Heart left ventricle (tissue), 13 donors: ENCODE results near the gene DCAF11.

Experiments used
- POLR2A ChIP-seq, 2 donors: fragments of 450-650 bp; IDR thresholded peaks; one replicate each; pipeline ENCODE4 v1.6.1; 2017; ENCODE audit warnings: antibody characterized with exemption in 2 of 2, mild to moderate bottlenecking in 2 of 2, moderate library complexity in 2 of 2
- TF ChIP-seq, protein P1 (sequence below), 12 donors: fragments of 200-600 bp; sonication (generic) in 4 of 12; IDR thresholded peaks; one replicate each; pipeline versions ENCODE4 v1.5.0 to v1.8.0; 2018 to 2022; ENCODE audit warnings: antibody characterized with exemption in 12 of 12, mild to moderate bottlenecking in 5 of 12
- donor health status: ischemic (EF 13 %, LVEDD 7.1; RV severe dilation, severe dysfunction).
- donor health status: DM: no; HTN: yes; CAD: no.
- donor health status: DM: no; HTN: no; CAD: no.
- donor health status: ischemic (EF 25% LVEDD 6.9; RV normal size, moderate dysfunction).
- donor health status: ischemic (EF 25% LVEDD 5.7; RV mildly dilated, moderate dysfunction).
- donor health status: ischemic (EF 35%, LVEDD 5.7; RV mildly dilated, moderate dysfunction).
- donor health status: nonischemic (EF 11% LVEDD 7.7; RV severe dilation, severe dysfunction).
- donor health status: DM: yes; HTN: yes; CAD: no.
- donor health status: PGD.
- donor health status: ischemic (EF 29% LVEDD 5.4; RV normal size, mild dysfunction).
- donor health status: nonischemic (EF 23%, LVEDD 6.1; RV moderate dilation, normal function).

DNA sequence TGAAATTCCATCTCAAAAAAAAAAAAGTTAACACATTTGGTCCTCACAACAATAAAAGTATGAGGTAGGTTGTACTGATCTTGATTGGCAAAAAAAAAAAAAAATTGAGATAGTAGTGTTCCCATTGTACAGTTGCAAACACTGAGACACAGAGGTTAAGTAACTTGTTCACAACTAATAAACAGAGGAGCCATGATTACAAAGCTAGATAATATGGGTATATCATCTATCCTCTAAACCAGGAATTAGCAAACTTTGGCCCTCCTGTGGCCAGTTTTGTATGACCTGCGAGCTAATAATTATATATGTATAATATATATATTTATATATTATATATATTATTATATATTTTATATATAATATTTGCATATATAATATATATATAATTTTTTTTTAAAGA is 19.2 kb downstream of the DCAF11 start:
- TF ChIP-seq, protein P1, sequence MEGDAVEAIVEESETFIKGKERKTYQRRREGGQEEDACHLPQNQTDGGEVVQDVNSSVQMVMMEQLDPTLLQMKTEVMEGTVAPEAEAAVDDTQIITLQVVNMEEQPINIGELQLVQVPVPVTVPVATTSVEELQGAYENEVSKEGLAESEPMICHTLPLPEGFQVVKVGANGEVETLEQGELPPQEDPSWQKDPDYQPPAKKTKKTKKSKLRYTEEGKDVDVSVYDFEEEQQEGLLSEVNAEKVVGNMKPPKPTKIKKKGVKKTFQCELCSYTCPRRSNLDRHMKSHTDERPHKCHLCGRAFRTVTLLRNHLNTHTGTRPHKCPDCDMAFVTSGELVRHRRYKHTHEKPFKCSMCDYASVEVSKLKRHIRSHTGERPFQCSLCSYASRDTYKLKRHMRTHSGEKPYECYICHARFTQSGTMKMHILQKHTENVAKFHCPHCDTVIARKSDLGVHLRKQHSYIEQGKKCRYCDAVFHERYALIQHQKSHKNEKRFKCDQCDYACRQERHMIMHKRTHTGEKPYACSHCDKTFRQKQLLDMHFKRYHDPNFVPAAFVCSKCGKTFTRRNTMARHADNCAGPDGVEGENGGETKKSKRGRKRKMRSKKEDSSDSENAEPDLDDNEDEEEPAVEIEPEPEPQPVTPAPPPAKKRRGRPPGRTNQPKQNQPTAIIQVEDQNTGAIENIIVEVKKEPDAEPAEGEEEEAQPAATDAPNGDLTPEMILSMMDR (IDR thresholded peaks at IDR 0.05) = no peak
- no peak for TF ChIP-seq POLR2A (IDR thresholded peaks at IDR 0.05)
